K562 (cell line): Measurements from ENCODE around the gene FMO1. TPM values are rescaled to one million over a fixed set of nuclear protein-coding genes. Genes with fewer than 3 reads are reported as not detected.

Experiments used
- ATAC-seq: fragments of 200-7000 bp; cut with Tn5 transposase; 3 replicates; pipeline ENCODE4 v1.9.1; 2020; ENCODE audit warnings: moderate library complexity
- BruUV-seq: library from RNA; stranded (reverse); fragments of 400-500 nt; replicated peaks from 2 replicates; lab custom pipeline; 2021; lab: Mats Ljungman, UMichigan
- CTCF ChIA-PET: fragments of 300-600 bp; formaldehyde crosslinking; extraction: SDS; loops from one replicate; lab custom pipeline; 2021; ENCODE audit warnings: low intra/inter-chr PET ratio; lab: Yijun Ruan, JAX
- POLR2A ChIA-PET: fragments of 300-600, 350-650 bp; sonication (Branson Sonifier 250); formaldehyde crosslinking; extraction: SDS; loops from one replicate; lab custom pipeline; 2021; ENCODE audit warnings: antibody characterized with exemption, inconsistent platforms; lab: Yijun Ruan, JAX
- DNase-seq, 4 experiments: peaks; one replicate each; pipeline versions ENCODE4 v3.0.0 to v3.0.0-alpha.2; 2011 to 2018; ENCODE audit warnings: low spot score in 3 of 4, mixed read lengths in 3 of 4; ENCODE audit errors: extremely low read depth in 1 of 4
- FAIRE-seq: peaks from 2 replicates; lab custom pipeline; 2011; peaks lifted over from hg19 to GRCh38; lab: Jason Lieb, UNC
- H2AFZ ChIP-seq: 2 replicates; pipeline ENCODE4 v1.6.0; 2011; ENCODE audit warnings: low read depth, low read length, control low read depth, inconsistent platforms
- H3K27ac ChIP-seq: fragments of 200-600 bp; 3 replicates; pipeline ENCODE4 v1.8.0; 2011; ENCODE audit warnings: low read depth, mild to moderate bottlenecking, control low read depth, inconsistent platforms, low read length, moderate library complexity, mixed read lengths; ENCODE audit errors: extremely low read depth
- H3K27me3 ChIP-seq, 2 experiments: fragments of 300-600 bp in 1 of 2; 2 replicates in 1 of 2; 3 replicates in 1 of 2; pipeline versions ENCODE4 v1.6.0 to v1.8.0; 2011; ENCODE audit warnings: inconsistent platforms in 2 of 2, low read length in 2 of 2, mild to moderate bottlenecking in 1 of 2, mixed read lengths in 1 of 2, moderate library complexity in 1 of 2; ENCODE audit not compliant: control insufficient read depth in 2 of 2, insufficient read depth in 2 of 2
- H3K36me3 ChIP-seq: fragments of 300-600 bp; 3 replicates; pipeline ENCODE4 v1.8.0; 2011; ENCODE audit warnings: mild to moderate bottlenecking, low read length, inconsistent platforms; ENCODE audit not compliant: control insufficient read depth, insufficient read depth
- H3K4me1 ChIP-seq, 2 experiments: fragments of 200-600 bp in 1 of 2; replicated peaks in 1 of 2; 2 replicates in 1 of 2; 3 replicates in 1 of 2; pipeline versions ENCODE4 v1.5.1 to v1.8.0; 2011; ENCODE audit warnings: inconsistent platforms in 2 of 2, low read length in 2 of 2, mild to moderate bottlenecking in 1 of 2, mixed read lengths in 1 of 2, moderate library complexity in 1 of 2; ENCODE audit not compliant: control insufficient read depth in 2 of 2, insufficient read depth in 2 of 2
- H3K4me2 ChIP-seq: 2 replicates; pipeline ENCODE4 v1.6.1; 2011; ENCODE audit warnings: low read length, control low read depth, inconsistent platforms, mixed read lengths; ENCODE audit not compliant: insufficient read depth
- H3K4me3 ChIP-seq: fragments of 200-600 bp; sonication (generic), shearing (Covaris generic); 2 replicates; pipeline ENCODE4 v1.5.1; 2016; ENCODE audit warnings: control low read depth, inconsistent platforms
- H3K79me2 ChIP-seq: fragments of 200-600 bp; 3 replicates; pipeline ENCODE4 v1.8.0; 2011; ENCODE audit warnings: low read length, inconsistent platforms; ENCODE audit not compliant: control insufficient read depth, insufficient read depth
- H3K9ac ChIP-seq, 2 experiments: 2 replicates each; pipeline versions ENCODE4 v1.6.0 to v1.6.1; 2011; ENCODE audit warnings: low read depth in 2 of 2, low read length in 2 of 2, control low read depth in 1 of 2, inconsistent platforms in 1 of 2, mild to moderate bottlenecking in 1 of 2, mixed read lengths in 1 of 2; ENCODE audit not compliant: insufficient read depth in 1 of 2
- H3K9me1 ChIP-seq: one replicate; pipeline ENCODE4 v1.6.0; 2011; ENCODE audit warnings: inconsistent platforms, mild to moderate bottlenecking, low read length, moderate library complexity; ENCODE audit not compliant: control insufficient read depth, insufficient read depth
- H3K9me3 ChIP-seq: replicated peaks from 2 replicates; pipeline ENCODE4 v1.5.1; 2011; ENCODE audit warnings: low read depth, low read length, inconsistent platforms; ENCODE audit not compliant: control insufficient read depth, insufficient read depth
- H4K20me1 ChIP-seq: replicated peaks from 2 replicates; pipeline ENCODE4 v1.6.1; 2011; ENCODE audit warnings: low read length, inconsistent platforms, mixed read lengths; ENCODE audit not compliant: control insufficient read depth, insufficient read depth
- BRF1 ChIP-seq: IDR thresholded peaks from 3 replicates; pipeline ENCODE4 v1.6.1; 2011; ENCODE audit warnings: borderline replicate concordance, mild to moderate bottlenecking; ENCODE audit not compliant: insufficient read length; ENCODE audit errors: extremely low read depth
- NCOA4 ChIP-seq: fragments of 450-650 bp; IDR thresholded peaks from 2 replicates; pipeline ENCODE4 v1.6.1; 2018; ENCODE audit warnings: mild to moderate bottlenecking; ENCODE audit not compliant: partially characterized antibody
- POLR3G ChIP-seq: IDR thresholded peaks from 2 replicates; pipeline ENCODE4 v1.6.1; 2011; ENCODE audit not compliant: insufficient read length, insufficient replicate concordance; ENCODE audit errors: extremely low read depth
- SLC30A9 ChIP-seq: fragments of 250-450 bp; sonication (Bioruptor Pico); IDR thresholded peaks from 2 replicates; pipeline ENCODE4 v1.8.0; 2022; ENCODE audit warnings: mild to moderate bottlenecking, moderate library complexity
- XRCC3 ChIP-seq: fragments of 450-650 bp; IDR thresholded peaks from 2 replicates; pipeline ENCODE4 v1.6.1; 2017; ENCODE audit warnings: mild to moderate bottlenecking, moderate library complexity
- XRCC4 ChIP-seq: IDR thresholded peaks from one replicate; pipeline ENCODE4 v1.6.1; 2011; ENCODE audit not compliant: insufficient read depth, insufficient read length; ENCODE audit errors: extremely low read depth
- ZNF444 ChIP-seq: fragments of 250-450 bp; sonication (Bioruptor Pico); IDR thresholded peaks from 2 replicates; pipeline ENCODE4 v1.4.0; 2020; ENCODE audit warnings: mild to moderate bottlenecking, moderate library complexity
- ZNF696 ChIP-seq: fragments of 250-450 bp; sonication (Bioruptor Pico); conservative IDR thresholded peaks from 2 replicates; pipeline ENCODE4 v1.4.0; 2020; ENCODE audit warnings: mild to moderate bottlenecking, moderate library complexity
- WGBS: fragments of 100-300 bp; shearing (Covaris generic); methylation state at CpG from one replicate; pipeline ENCODE4 v1.1.6; 2016; ENCODE audit warnings: low coverage, mixed read lengths; ENCODE audit not compliant: insufficient coverage; ENCODE audit errors: missing lambda C conversion rate; 5-methylcytosine and 5-hydroxymethylcytosine counted together
- in situ Hi-C: fragments of 300-500 bp; cut with MboI; formaldehyde crosslinking; loops from 4 replicates; pipeline ENCODE4 v1.15.0; 2018; ENCODE audit warnings: inconsistent platforms, mixed read lengths
- intact Hi-C: fragments of 100-400 bp; cut with micrococcal nuclease; formaldehyde crosslinking; loops from 2 replicates; pipeline ENCODE4 v1.14.2; 2022
- polyA plus RNA-seq, 8 experiments: library from polyadenylated mRNA; depleted of rRNA in 4 of 8; stranded (reverse) in 5 of 8; unstranded in 3 of 8; fragments of >200 nt; fragmentation: Nextera tagmentation in 2 of 8; fragmentation: Illumina TruSeq in 1 of 8; extraction: Ambion mirVana in 2 of 8; extraction: Trizol in 1 of 8; gene quantifications; 2 replicates each; pipeline versions ENCODE4 v1.2.1 to v1.2.3, GENCODE V29; 2011 to 2014; ENCODE audit warnings: inconsistent platforms in 1 of 8, missing spikeins in 1 of 8
- total RNA-seq, 7 experiments: library from RNA; depleted of rRNA in 6 of 7; stranded (reverse); fragments of >200 nt in 6 of 7; fragmentation: Illumina TruSeq in 2 of 7; extraction: Trizol in 2 of 7; gene quantifications; 2 replicates each; pipeline versions ENCODE4 v1.2.1 to v1.2.3, GENCODE V29; 2011 to 2021; ENCODE audit warnings: low replicate concordance in 1 of 7

FMO1 gene
- total and polyA plus RNA-seq, 9 of the 15 experiments (the other 6 are each of a cell fraction or from before 2014, with no cell fraction given): not detected

GRCh38 chr1:171265686-171266085 lies 17.4 kb downstream of the FMO1 start:
- H2AFZ ChIP-seq: no peak overlapping the region
- H3K27me3 ChIP-seq: peaks cover 0 to 3% of the 10 kb centered on the region in 2 experiments; a peak in 1 of 5 replicates
- CTCF ChIA-PET: no interaction called here
- no peak for FAIRE-seq
- H3K4me1 ChIP-seq: no peaks in the 10 kb centered on the region
- WGBS: 0% methylated on average over 2 of the region's 2 CpGs
- no peak overlapping the region for H3K27ac ChIP-seq
- POLR2A ChIA-PET: no interaction called here
- BruUV-seq: no TSS peak
- in situ Hi-C loops (no loop called here), intact Hi-C loops (no loop called here)
- no peak overlapping the region for H3K4me2 ChIP-seq
- no peak for ATAC-seq
- no peak for TF ChIP-seq ZNF696 (CRISPR knock-in tag)
- no peak overlapping the region for H3K4me3 ChIP-seq
- no peaks in the 10 kb centered on the region for H3K79me2 ChIP-seq
- no peaks in the 10 kb centered on the region for H3K9me1 ChIP-seq
- H4K20me1 ChIP-seq: no peaks in the 10 kb centered on the region
- DNase-seq: no peak
- H3K9ac ChIP-seq: no peak overlapping the region
- H3K9me3 ChIP-seq: no peaks in the 10 kb centered on the region
- no peaks in the 10 kb centered on the region for H3K36me3 ChIP-seq

- H3K4me2 ChIP-seq: no peak overlapping the region
- H3K79me2 ChIP-seq: no peaks in the 10 kb centered on the region
- TF ChIP-seq POLR3G (no peak), ZNF444 (CRISPR knock-in tag) (no peak), XRCC3 (no peak), NCOA4 (no peak), XRCC4 (no peak), BRF1 (no peak), SLC30A9 (CRISPR knock-in tag) (no peak)
- no peak overlapping the region for H3K9ac ChIP-seq
- in situ Hi-C loops: no loop called here
- intact Hi-C loops: no loop called here
- no TSS peak for BruUV-seq
- FAIRE-seq (no peak), ATAC-seq (no peak), DNase-seq (no peak)
- ChIA-PET CTCF (no interaction called here), POLR2A (no interaction called here)
- no peak overlapping the region for H2AFZ ChIP-seq
- no peaks in the 10 kb centered on the region for H3K9me3 ChIP-seq
- H3K4me3 ChIP-seq: no peak overlapping the region
- H3K36me3 ChIP-seq: no peaks in the 10 kb centered on the region
- H3K27ac ChIP-seq: no peak overlapping the region
- no peaks in the 10 kb centered on the region for H3K9me1 ChIP-seq
- H4K20me1 ChIP-seq: no peaks in the 10 kb centered on the region
- no peaks in the 10 kb centered on the region for H3K4me1 ChIP-seq
- 0% methylated on average over 4 of the region's 4 CpGs for WGBS
- H3K27me3 ChIP-seq: peaks cover 0 to 3% of the 10 kb centered on the region in 2 experiments; a peak in 1 of 5 replicates
Observed at GRCh38 chr1:171266930-171267329, 18.6 kb downstream of the FMO1 start.
